Sigmoid colon (tissue), 7 donors: Measurements from ENCODE around the gene SRRM4. TPM values are rescaled to one million over a fixed set of nuclear protein-coding genes. Genes with fewer than 3 reads are reported as not detected.

Experiments used
- DNase-seq: peaks from one replicate; pipeline ENCODE4 v3.0.0-alpha.2; 2019
- H3K27ac ChIP-seq, 4 donors: fragments of 200-600 bp; sonication (generic); one replicate each; pipeline ENCODE4 v1.5.1; 2016 to 2019; ENCODE audit warnings: mild to moderate bottlenecking in 1 of 4
- H3K27me3 ChIP-seq, 3 donors: fragments of 200-600 bp; sonication (generic); one replicate each; pipeline ENCODE4 v1.5.1; 2019; ENCODE audit warnings: mild to moderate bottlenecking in 1 of 3
- H3K36me3 ChIP-seq, 4 donors: fragments of 200-600 bp; sonication (generic); one replicate each; pipeline ENCODE4 v1.5.1; 2016 to 2019
- H3K4me1 ChIP-seq, 4 donors: fragments of 200-600 bp; sonication (generic); one replicate each; pipeline ENCODE4 v1.5.1; 2017 to 2019
- H3K4me3 ChIP-seq, 4 donors: fragments of 200-600 bp; sonication (generic); one replicate each; pipeline ENCODE4 v1.5.1; 2017 to 2019; ENCODE audit warnings: mild to moderate bottlenecking in 2 of 4, moderate library complexity in 1 of 4
- H3K9me3 ChIP-seq, 4 donors: fragments of 200-600 bp in 3 of 4; sonication (generic) in 3 of 4; one replicate each; pipeline versions ENCODE4 v1.5.1 to v1.6.1; 2013 to 2019
- CTCF ChIP-seq, 4 experiments: fragments of 450-650 bp in 3 of 4; fragments of 200-600 bp in 1 of 4; IDR thresholded peaks; one replicate each; pipeline ENCODE4 v1.5.1; 2016 to 2019; ENCODE audit warnings: antibody characterized with exemption in 4 of 4, mild to moderate bottlenecking in 3 of 4, moderate library complexity in 2 of 4
- EP300 ChIP-seq, 4 donors: sonication (generic); formaldehyde crosslinking; IDR thresholded peaks; one replicate each; pipeline ENCODE4 v1.6.1; 2017; ENCODE audit warnings: antibody characterized with exemption in 4 of 4
- POLR2A ChIP-seq, 2 donors: fragments of 450-650 bp; IDR thresholded peaks; one replicate each; pipeline ENCODE4 v1.6.1; 2016; ENCODE audit warnings: antibody characterized with exemption in 2 of 2, mild to moderate bottlenecking in 2 of 2, moderate library complexity in 2 of 2
- POLR2AphosphoS5 ChIP-seq, 4 donors: sonication (generic); formaldehyde crosslinking; IDR thresholded peaks; one replicate each; pipeline ENCODE4 v1.6.1; 2017; ENCODE audit warnings: antibody characterized with exemption in 4 of 4
- WGBS, 2 donors: extraction: QIAGEN DNeasy Blood & Tissue Kit; methylation state at CpG; one replicate each; pipeline ENCODE4 v1.1.7; 2013; 5-methylcytosine and 5-hydroxymethylcytosine counted together
- intact Hi-C: fragments of 100-400 bp; cut with DNase I; formaldehyde crosslinking; loops from one replicate; pipeline ENCODE4 v1.15.1; 2023
- polyA plus RNA-seq, 3 donors: library from polyadenylated mRNA; stranded (reverse); fragments of 200-250 nt; gene quantifications; one replicate each; pipeline ENCODE4 v1.2.3, GENCODE V29; 2013
- total RNA-seq, 4 donors: library from RNA; depleted of rRNA; stranded (reverse); fragments of >200 nt; gene quantifications; one replicate each; pipeline ENCODE4 v1.1.0, GENCODE V29; 2016
- donor health status: healthy with polysubstance abuse.
- donor health status: Bipolar disorder and iron deficiency.
- donor health status: healthy.

SRRM4 gene
- total and polyA plus RNA-seq, 7 donors: under 0.01 to 0.14 (median 0.07) TPM; not detected in 4

GRCh38 chr12:118959985-118960560, 21.3 kb upstream of the SRRM4 start:
- no peak overlapping the region for H3K27ac ChIP-seq
- H3K27me3 ChIP-seq: no peaks in the 10 kb centered on the region
- 63 to 78% methylated on average over 2 of the region's 2 CpGs for WGBS, 2 donors
- H3K36me3 ChIP-seq: no peaks in the 10 kb centered on the region
- peaks cover 0 to 5% (median 0%) of the 10 kb centered on the region in 4 donors for H3K9me3 ChIP-seq
- DNase-seq: no peak
- no peak overlapping the region for H3K4me3 ChIP-seq
- intact Hi-C loops: no loop called here
- TF ChIP-seq POLR2A (IDR thresholded peaks at IDR 0.05) (no peak), CTCF (IDR thresholded peaks at IDR 0.05) (no peak), EP300 (IDR thresholded peaks at IDR 0.05) (no peak), POLR2AphosphoS5 (IDR thresholded peaks at IDR 0.05) (no peak)
- no peaks in the 10 kb centered on the region for H3K4me1 ChIP-seq

- TF ChIP-seq POLR2AphosphoS5 (IDR thresholded peaks at IDR 0.05) (no peak), CTCF (IDR thresholded peaks at IDR 0.05) (no peak), POLR2A (IDR thresholded peaks at IDR 0.05) (no peak), EP300 (IDR thresholded peaks at IDR 0.05) (no peak)
- H3K9me3 ChIP-seq: peaks cover 0 to 5% (median 0%) of the 10 kb centered on the region in 4 donors
- H3K4me3 ChIP-seq: no peak overlapping the region
- no peak for DNase-seq
- H3K27ac ChIP-seq: no peak overlapping the region
- no peaks in the 10 kb centered on the region for H3K4me1 ChIP-seq
- no peaks in the 10 kb centered on the region for H3K27me3 ChIP-seq
- no peaks in the 10 kb centered on the region for H3K36me3 ChIP-seq
- intact Hi-C loops: no loop called here
- 80 to 82% methylated on average over 6 of the region's 6 CpGs for WGBS, 2 donors
Measured at GRCh38 chr12:118960865-118961264, 20.5 kb upstream of the SRRM4 start.

GRCh38 chr12:118964988-118965387, 16.4 kb upstream of the SRRM4 start:
- intact Hi-C loops: no loop called here

GRCh38 chr12:118970856-118971255, 10.5 kb upstream of the SRRM4 start:
- no peak for DNase-seq
- TF ChIP-seq POLR2A (IDR thresholded peaks at IDR 0.05) (no peak), POLR2AphosphoS5 (IDR thresholded peaks at IDR 0.05) (no peak), EP300 (IDR thresholded peaks at IDR 0.05) (no peak), CTCF (IDR thresholded peaks at IDR 0.05) (no peak)
- 61 to 69% methylated on average over 5 of the region's 5 CpGs for WGBS, 2 donors
- intact Hi-C loops: no loop called here
- no peaks in the 10 kb centered on the region for H3K36me3 ChIP-seq
- H3K27ac ChIP-seq: no peak overlapping the region
- H3K27me3 ChIP-seq: no peaks in the 10 kb centered on the region
- no peaks in the 10 kb centered on the region for H3K4me1 ChIP-seq
- H3K9me3 ChIP-seq: no peaks in the 10 kb centered on the region
- H3K4me3 ChIP-seq: no peak overlapping the region

More at GRCh38 chr12:118964988-118965387, 16.4 kb upstream of the SRRM4 start:
- TF ChIP-seq POLR2AphosphoS5 (IDR thresholded peaks at IDR 0.05) (no peak), POLR2A (IDR thresholded peaks at IDR 0.05) (no peak), CTCF (IDR thresholded peaks at IDR 0.05) (no peak), EP300 (IDR thresholded peaks at IDR 0.05) (no peak)
- no peak for DNase-seq
- 86 to 88% methylated on average over 5 of the region's 5 CpGs for WGBS, 2 donors
- Histone ChIP-seq H3K4me3 (no peak overlapping the region), H3K36me3 (no peaks in the 10 kb centered on the region), H3K27me3 (no peaks in the 10 kb centered on the region), H3K27ac (no peak overlapping the region), H3K9me3 (peaks cover 0 to 5% (median 0%) of the 10 kb centered on the region in 4 donors), H3K4me1 (no peaks in the 10 kb centered on the region)

- no peaks in the 10 kb centered on the region for H3K27me3 ChIP-seq
- H3K4me1 ChIP-seq: no peaks in the 10 kb centered on the region
- H3K36me3 ChIP-seq: no peaks in the 10 kb centered on the region
- no peak overlapping the region for H3K4me3 ChIP-seq
- WGBS, 2 donors: 89 to 93% methylated on average over 2 of the region's 2 CpGs
- no peaks in the 10 kb centered on the region for H3K9me3 ChIP-seq
- intact Hi-C loops: no loop called here
- no peak for TF ChIP-seq CTCF (IDR thresholded peaks at IDR 0.05)
- TF ChIP-seq EP300 (IDR thresholded peaks at IDR 0.05): no peak
- TF ChIP-seq POLR2A (IDR thresholded peaks at IDR 0.05): no peak
- no peak for TF ChIP-seq POLR2AphosphoS5 (IDR thresholded peaks at IDR 0.05)
- H3K27ac ChIP-seq: no peak overlapping the region
- no peak for DNase-seq
Measured at GRCh38 chr12:118972982-118973381, 8.4 kb upstream of the SRRM4 start.
